Kidney (tissue), 14 donors: ENCODE measurements around the gene TMPRSS11B. TPM values are rescaled to one million over a fixed set of nuclear protein-coding genes. Genes with fewer than 3 reads are reported as not detected.

ENCODE experiments used
- DNase-seq, 5 donors: peaks; one replicate each; pipeline ENCODE4 v3.0.0-alpha.2; 2013 to 2020
- FAIRE-seq: peaks from 2 replicates; lab custom pipeline; 2012; peaks lifted over from hg19 to GRCh38; lab: Jason Lieb, UNC
- H3K27ac ChIP-seq, 2 donors: one replicate each; pipeline ENCODE4 v1.7.0; 2013; ENCODE audit warnings: low read depth in 2 of 2, low read length in 2 of 2, inconsistent platforms in 1 of 2
- H3K27me3 ChIP-seq: one replicate; pipeline ENCODE4 v1.7.1; 2013; ENCODE audit warnings: low read length, inconsistent platforms; ENCODE audit not compliant: control insufficient read depth, insufficient read depth
- H3K36me3 ChIP-seq, 3 donors: one replicate each; pipeline versions ENCODE4 v1.7.0 to v1.7.1; 2013; ENCODE audit warnings: low read length in 3 of 3, control low read depth in 1 of 3, inconsistent platforms in 1 of 3; ENCODE audit not compliant: insufficient read depth in 3 of 3, control insufficient read depth in 2 of 3
- H3K4me1 ChIP-seq, 3 donors: one replicate each; pipeline versions ENCODE4 v1.7.0 to v1.7.1; 2013; ENCODE audit warnings: low read length in 3 of 3, inconsistent platforms in 1 of 3, low read depth in 1 of 3; ENCODE audit not compliant: control insufficient read depth in 2 of 3, insufficient read depth in 2 of 3
- H3K4me3 ChIP-seq, 3 donors: one replicate each; pipeline versions ENCODE4 v1.7.0 to v1.8.1; 2013; ENCODE audit warnings: low read length in 3 of 3, control low read depth in 1 of 3, inconsistent platforms in 1 of 3
- H3K9ac ChIP-seq, 3 donors: one replicate each; pipeline versions ENCODE4 v1.7.0 to v1.7.1; 2013; ENCODE audit warnings: low read length in 3 of 3, control low read depth in 1 of 3, inconsistent platforms in 1 of 3
- H3K9me3 ChIP-seq, 3 donors: one replicate each; pipeline versions ENCODE4 v1.7.0 to v1.7.1; 2013; ENCODE audit warnings: low read length in 3 of 3, control low read depth in 1 of 3, inconsistent platforms in 1 of 3; ENCODE audit not compliant: control insufficient read depth in 2 of 3, insufficient read depth in 1 of 3
- intact Hi-C: fragments of 100-400 bp; cut with DNase I; formaldehyde crosslinking; loops from one replicate; pipeline ENCODE4 v1.11.1; 2022
- polyA plus RNA-seq: library from polyadenylated mRNA; stranded (reverse); fragments of 350-450 nt; fragmentation: Illumina TruSeq; extraction: RNeasy Lipid Tissue Mini Kit (QIAGEN cat#74804); gene quantifications from one replicate; pipeline ENCODE4 v1.2.3, GENCODE V29; 2014; ENCODE audit warnings: low read depth, low replicate concordance; ENCODE audit not compliant: insufficient read depth
- total RNA-seq: library from RNA; stranded (reverse); fragmentation: NEBNext Ultra II Directional; extraction: Animal tissue kit (Norgen Biotek cat#: 25700); gene quantifications from one replicate; pipeline ENCODE4 v1.2.1, GENCODE V29; 2021
- TF ChIP-seq, protein P1 (sequence below): IDR thresholded peaks from 3 replicates; pipeline ENCODE4 v1.5.1; 2012; ENCODE audit warnings: mild to moderate bottlenecking, moderate library complexity, borderline replicate concordance; ENCODE audit not compliant: insufficient read depth; ENCODE audit errors: extremely low read depth
- donor health status: control.
- donor health status: control.
- donor health status: control.
- donor health status: control.
- donor health status: control.
- donor health status: DM: yes; HTN: yes; CAD: no.
- donor health status: Normal renal cell carcinoma (clear cell type).

TMPRSS11B gene
- total and polyA plus RNA-seq, 2 donors from 2014 or later, result not detected

DNA sequence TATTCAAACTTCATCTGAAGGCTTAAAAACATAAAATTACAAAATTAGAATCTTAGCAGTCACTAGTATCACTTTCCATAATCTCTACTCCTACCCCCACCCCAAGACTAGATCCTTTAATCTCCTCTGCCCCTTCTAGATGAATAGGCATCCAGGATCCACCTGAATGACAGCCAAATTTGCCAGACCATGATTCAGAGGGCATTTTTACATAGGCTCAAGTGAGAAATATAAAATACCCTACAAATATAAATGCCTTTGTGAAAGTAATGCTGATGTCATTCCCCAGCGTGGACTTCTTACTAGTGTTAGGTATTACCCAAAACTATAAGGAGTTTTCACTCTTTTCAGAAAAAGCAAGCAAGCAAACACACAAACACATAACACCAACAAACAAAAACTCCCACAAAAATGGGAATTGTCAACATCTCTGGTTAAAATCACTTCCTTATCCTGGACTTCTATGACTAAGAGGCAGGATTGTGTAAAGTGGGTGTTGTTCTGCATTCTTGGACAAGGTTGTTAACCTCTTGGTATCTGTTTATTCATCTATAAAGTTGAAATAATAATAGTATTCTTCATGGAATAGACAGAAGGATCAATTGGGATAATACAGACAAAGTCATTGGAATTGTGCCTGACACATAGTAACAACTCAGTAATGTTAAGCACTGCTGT, 64.5 kb downstream of the TMPRSS11B start:
- H3K27ac ChIP-seq, result no peak overlapping the region
- H3K27me3 ChIP-seq, result no peaks in the 10 kb centered on the region
- H3K4me1 ChIP-seq, result no peaks in the 10 kb centered on the region
- no peak for FAIRE-seq
- H3K4me3 ChIP-seq, result no peak overlapping the region
- no peaks in the 10 kb centered on the region for H3K9me3 ChIP-seq
- TF ChIP-seq, protein P1, sequence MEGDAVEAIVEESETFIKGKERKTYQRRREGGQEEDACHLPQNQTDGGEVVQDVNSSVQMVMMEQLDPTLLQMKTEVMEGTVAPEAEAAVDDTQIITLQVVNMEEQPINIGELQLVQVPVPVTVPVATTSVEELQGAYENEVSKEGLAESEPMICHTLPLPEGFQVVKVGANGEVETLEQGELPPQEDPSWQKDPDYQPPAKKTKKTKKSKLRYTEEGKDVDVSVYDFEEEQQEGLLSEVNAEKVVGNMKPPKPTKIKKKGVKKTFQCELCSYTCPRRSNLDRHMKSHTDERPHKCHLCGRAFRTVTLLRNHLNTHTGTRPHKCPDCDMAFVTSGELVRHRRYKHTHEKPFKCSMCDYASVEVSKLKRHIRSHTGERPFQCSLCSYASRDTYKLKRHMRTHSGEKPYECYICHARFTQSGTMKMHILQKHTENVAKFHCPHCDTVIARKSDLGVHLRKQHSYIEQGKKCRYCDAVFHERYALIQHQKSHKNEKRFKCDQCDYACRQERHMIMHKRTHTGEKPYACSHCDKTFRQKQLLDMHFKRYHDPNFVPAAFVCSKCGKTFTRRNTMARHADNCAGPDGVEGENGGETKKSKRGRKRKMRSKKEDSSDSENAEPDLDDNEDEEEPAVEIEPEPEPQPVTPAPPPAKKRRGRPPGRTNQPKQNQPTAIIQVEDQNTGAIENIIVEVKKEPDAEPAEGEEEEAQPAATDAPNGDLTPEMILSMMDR, result no peak
- no peak for DNase-seq
- no peaks in the 10 kb centered on the region for H3K36me3 ChIP-seq
- intact Hi-C loops, result no loop called here
- H3K9ac ChIP-seq, result no peak overlapping the region

DNA sequence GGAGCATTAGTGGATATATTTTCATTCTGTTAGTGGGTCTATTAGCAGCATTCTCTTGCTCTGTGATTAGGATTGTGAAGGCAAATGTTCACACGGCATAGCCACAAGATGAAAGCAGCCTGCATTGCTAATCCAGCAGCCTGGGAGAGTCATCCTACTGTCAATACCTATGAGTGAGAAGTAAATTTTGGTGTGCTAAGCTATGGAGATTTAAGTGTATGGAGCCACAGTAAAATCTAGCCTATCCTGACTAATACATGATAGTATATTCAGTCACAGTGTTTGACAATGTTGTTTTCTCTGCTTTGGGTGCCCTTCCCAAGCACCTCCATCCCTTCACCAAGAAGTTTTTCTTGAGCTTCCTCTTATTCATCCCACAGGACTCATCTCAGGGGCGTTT, 68.6 kb downstream of the TMPRSS11B start:
- DNase-seq, result no peak
- Histone ChIP-seq H3K4me3 (no peak overlapping the region), H3K36me3 (no peaks in the 10 kb centered on the region), H3K27me3 (no peaks in the 10 kb centered on the region), H3K9me3 (no peaks in the 10 kb centered on the region), H3K27ac (no peak overlapping the region), H3K4me1 (no peaks in the 10 kb centered on the region), H3K9ac (no peak overlapping the region)
- intact Hi-C loops, result no loop called here
- TF ChIP-seq, protein P1, result no peak
- no peak for FAIRE-seq

Other genes starting within 250 kb of the TMPRSS11B start
- not detected for gene TMPRSS11F, start 115.8 kb downstream of the TMPRSS11B start, total RNA-seq
- gene TMPRSS11F, start 115.8 kb downstream of the TMPRSS11B start, polyA plus RNA-seq, result not detected
- gene YTHDC1, start 104.4 kb upstream of the TMPRSS11B start, total RNA-seq, result 99.7 TPM
- gene YTHDC1, start 104.4 kb upstream of the TMPRSS11B start, polyA plus RNA-seq, result 32.6 TPM
- 2.3 TPM for gene TMPRSS11E, start 201.8 kb upstream of the TMPRSS11B start, total RNA-seq
- 0.24 TPM for gene TMPRSS11E, start 201.8 kb upstream of the TMPRSS11B start, polyA plus RNA-seq